ENCODE measurements around the gene C1QL3. TPM values are rescaled to one million over a fixed set of nuclear protein-coding genes. Genes with fewer than 3 reads are reported as not detected.

Gene C1QL3
- not detected for total RNA-seq
- 0.05 TPM for polyA plus RNA-seq
- long read RNA-seq, donor 1: 0 reads
- long read RNA-seq, donor 2: 0 reads
- long read RNA-seq, donor 3: 0 reads
- long read RNA-seq, donor 4: 0 reads
- long read RNA-seq, donor 5: 0 reads
- long read RNA-seq, donor 6: 0 reads
- long read RNA-seq, donor 7: 0 reads
- long read RNA-seq, donor 8: 0 reads
- long read RNA-seq, donor 9: 0 reads
- long read RNA-seq, donor 10: 0 reads

GRCh38 chr10:16521311-16522016, at the start of gene C1QL3:
TSS of gene C1QL3 (minus strand) at chr10:16521879. CDS start at chr10:16521065, 814 bp downstream.
- WGBS: 1% methylated on average over 68 of the region's 68 CpGs
- H3K27ac ChIP-seq (ENCODE audit: low read depth in 1 of 2, low read length in 1 of 2): no peak within 1 kb of the TSS
- H3K4me1 ChIP-seq (ENCODE audit: control insufficient read depth in 2 of 2, insufficient read depth in 2 of 2, low read length in 2 of 2): peaks cover 7 to 13% of the 10 kb centered on the region in 2 donors
- H3K4me3 ChIP-seq (ENCODE audit: low read length in 2 of 2): peak within 1 kb of the TSS; percentile 22 to 49
- H3K9me3 ChIP-seq (ENCODE audit: control insufficient read depth in 2 of 2, insufficient read depth in 1 of 2, low read length in 1 of 2): no peaks in the 10 kb centered on the region
- peak in 2 of 9 donors; percentile 11 to 49 for DNase-seq (ENCODE audit: low read depth in 6 of 9, low spot score in 9 of 9)
- H3K36me3 ChIP-seq (ENCODE audit: control insufficient read depth in 2 of 2, insufficient read depth in 2 of 2, low read length in 1 of 2): no peaks in the 10 kb centered on the region
- peaks cover 27 to 48% of the 10 kb centered on the region in 2 donors for H3K27me3 ChIP-seq (ENCODE audit: control insufficient read depth in 2 of 2, insufficient read depth in 1 of 2, low read length in 1 of 2)

DNA sequence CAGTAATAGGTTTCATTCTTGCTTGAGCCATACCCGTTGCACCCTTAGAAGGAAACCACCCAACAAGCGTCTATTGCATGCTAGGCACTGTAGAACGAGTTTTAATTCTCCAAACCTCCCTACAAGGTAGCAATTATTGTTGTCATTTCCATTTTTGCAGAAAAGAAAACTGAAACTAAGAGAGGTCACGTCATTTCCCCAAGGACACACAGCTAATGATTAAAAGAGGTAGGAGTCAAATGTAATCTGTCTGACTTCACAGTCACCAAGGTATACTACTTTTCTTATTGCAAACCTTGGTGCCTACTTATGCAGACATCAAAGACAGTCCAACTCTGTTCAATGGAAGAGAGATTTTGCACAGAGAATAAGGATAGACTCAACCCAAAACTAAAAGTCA, 49.1 kb upstream of the C1QL3 start:
- no peak for DNase-seq (ENCODE audit: low read depth in 6 of 9, low spot score in 9 of 9)
- H3K9me3 ChIP-seq (ENCODE audit: control insufficient read depth in 2 of 2, insufficient read depth in 1 of 2, low read length in 1 of 2): no peaks in the 10 kb centered on the region
- no peak overlapping the region for H3K27ac ChIP-seq (ENCODE audit: low read depth in 1 of 2, low read length in 1 of 2)
- no peaks in the 10 kb centered on the region for H3K4me1 ChIP-seq (ENCODE audit: control insufficient read depth in 2 of 2, insufficient read depth in 2 of 2, low read length in 2 of 2)
- no peak overlapping the region for H3K4me3 ChIP-seq (ENCODE audit: low read length in 2 of 2)
- H3K27me3 ChIP-seq (ENCODE audit: control insufficient read depth in 2 of 2, insufficient read depth in 1 of 2, low read length in 1 of 2): no peaks in the 10 kb centered on the region
- WGBS: 91% methylated on average over 4 of the region's 4 CpGs
- H3K36me3 ChIP-seq (ENCODE audit: control insufficient read depth in 2 of 2, insufficient read depth in 2 of 2, low read length in 1 of 2): no peaks in the 10 kb centered on the region

DNA sequence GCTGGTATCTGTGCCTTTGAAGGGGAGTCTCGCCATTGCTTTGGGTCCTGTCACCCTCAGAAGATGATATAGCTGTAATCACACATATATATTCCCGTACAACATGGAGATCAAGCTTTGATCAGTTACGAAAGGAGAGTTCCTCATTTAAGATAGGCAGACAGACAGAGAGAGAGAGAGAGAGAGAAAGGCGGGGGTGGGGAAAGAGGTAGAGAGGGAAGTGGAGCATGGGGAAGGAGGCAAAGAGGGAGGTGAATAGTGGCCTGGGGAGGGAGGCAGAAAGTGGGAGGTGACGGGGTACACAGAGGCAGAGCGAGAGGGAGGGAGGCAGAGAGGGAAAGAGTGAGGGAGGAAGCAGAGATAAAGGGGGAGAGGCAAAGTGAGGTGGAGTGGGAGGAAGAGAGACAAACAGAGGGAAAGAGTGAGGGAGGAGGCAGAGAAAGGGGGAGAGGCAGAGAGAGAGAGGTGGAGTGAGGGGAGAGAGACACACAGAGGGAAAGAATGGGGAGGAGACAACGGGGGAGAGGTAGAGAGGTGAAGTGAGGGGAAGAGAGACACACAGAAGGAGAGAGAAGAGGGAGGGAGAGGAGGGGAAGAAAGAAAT, 44.6 kb upstream of the C1QL3 start:
- 66% methylated on average over 7 of the region's 7 CpGs for WGBS

DNA sequence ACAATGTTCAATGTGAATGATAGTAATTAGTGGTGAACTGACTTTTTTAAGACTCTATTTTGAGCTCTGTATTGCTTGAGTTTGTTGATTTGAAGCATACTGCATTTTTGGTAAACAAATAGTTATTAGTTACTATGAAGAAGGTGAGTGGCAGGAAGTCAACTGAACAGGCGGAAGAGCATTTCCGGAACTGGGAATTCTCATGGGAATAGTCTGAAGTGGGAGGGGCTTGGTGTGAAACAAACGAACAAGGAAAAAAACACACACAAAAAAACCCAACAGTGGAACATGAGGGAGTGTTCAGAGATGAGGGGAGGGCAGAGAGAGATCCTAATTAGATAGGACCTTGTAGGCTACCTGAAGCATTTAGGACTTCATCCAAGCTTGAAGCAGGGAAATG, 43.9 kb upstream of the C1QL3 start:
- DNase-seq (ENCODE audit: low read depth in 6 of 9, low spot score in 9 of 9): no peak
- Histone ChIP-seq H3K27me3 (ENCODE audit: control insufficient read depth in 2 of 2, insufficient read depth in 1 of 2, low read length in 1 of 2) (no peaks in the 10 kb centered on the region), H3K9me3 (ENCODE audit: control insufficient read depth in 2 of 2, insufficient read depth in 1 of 2, low read length in 1 of 2) (no peaks in the 10 kb centered on the region), H3K36me3 (ENCODE audit: control insufficient read depth in 2 of 2, insufficient read depth in 2 of 2, low read length in 1 of 2) (no peaks in the 10 kb centered on the region), H3K4me3 (ENCODE audit: low read length in 2 of 2) (no peak overlapping the region), H3K27ac (ENCODE audit: low read depth in 1 of 2, low read length in 1 of 2) (no peak overlapping the region), H3K4me1 (ENCODE audit: control insufficient read depth in 2 of 2, insufficient read depth in 2 of 2, low read length in 2 of 2) (no peaks in the 10 kb centered on the region)
- WGBS: 56% methylated on average over 3 of the region's 3 CpGs

More for the DNA sequence above, 44.6 kb upstream of the C1QL3 start:
- H3K36me3 ChIP-seq (ENCODE audit: control insufficient read depth in 2 of 2, insufficient read depth in 2 of 2, low read length in 1 of 2): no peaks in the 10 kb centered on the region
- no peaks in the 10 kb centered on the region for H3K4me1 ChIP-seq (ENCODE audit: control insufficient read depth in 2 of 2, insufficient read depth in 2 of 2, low read length in 2 of 2)
- no peaks in the 10 kb centered on the region for H3K9me3 ChIP-seq (ENCODE audit: control insufficient read depth in 2 of 2, insufficient read depth in 1 of 2, low read length in 1 of 2)
- no peak overlapping the region for H3K4me3 ChIP-seq (ENCODE audit: low read length in 2 of 2)
- H3K27ac ChIP-seq (ENCODE audit: low read depth in 1 of 2, low read length in 1 of 2): no peak overlapping the region
- H3K27me3 ChIP-seq (ENCODE audit: control insufficient read depth in 2 of 2, insufficient read depth in 1 of 2, low read length in 1 of 2): no peaks in the 10 kb centered on the region
- no peak for DNase-seq (ENCODE audit: low read depth in 6 of 9, low spot score in 9 of 9)

DNA sequence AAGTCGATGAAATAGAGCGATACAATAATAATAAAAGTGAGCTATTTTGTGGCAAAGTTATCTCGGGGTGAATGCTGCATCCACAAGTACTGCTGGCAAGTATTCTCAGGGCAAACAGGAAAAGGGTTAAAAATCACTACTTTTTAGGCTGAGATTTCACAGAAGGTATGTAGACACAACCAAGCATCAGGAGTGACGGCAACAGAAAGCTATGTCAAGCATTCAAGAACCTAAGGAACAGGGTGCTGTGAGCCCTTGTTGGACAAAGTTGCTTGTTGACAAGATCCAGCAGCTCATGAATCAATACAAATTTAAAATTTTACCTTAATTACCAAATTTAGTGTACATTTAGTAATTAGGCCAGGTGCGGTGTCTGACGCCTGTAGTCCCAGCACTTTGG, 41.2 kb upstream of the C1QL3 start:
- 95% methylated on average over 6 of the region's 6 CpGs for WGBS
- no peak for DNase-seq (ENCODE audit: low read depth in 6 of 9, low spot score in 9 of 9)
- no peaks in the 10 kb centered on the region for H3K4me1 ChIP-seq (ENCODE audit: control insufficient read depth in 2 of 2, insufficient read depth in 2 of 2, low read length in 2 of 2)
- no peak overlapping the region for H3K27ac ChIP-seq (ENCODE audit: low read depth in 1 of 2, low read length in 1 of 2)
- no peaks in the 10 kb centered on the region for H3K27me3 ChIP-seq (ENCODE audit: control insufficient read depth in 2 of 2, insufficient read depth in 1 of 2, low read length in 1 of 2)
- no peaks in the 10 kb centered on the region for H3K36me3 ChIP-seq (ENCODE audit: control insufficient read depth in 2 of 2, insufficient read depth in 2 of 2, low read length in 1 of 2)
- H3K9me3 ChIP-seq (ENCODE audit: control insufficient read depth in 2 of 2, insufficient read depth in 1 of 2, low read length in 1 of 2): no peaks in the 10 kb centered on the region
- H3K4me3 ChIP-seq (ENCODE audit: low read length in 2 of 2): no peak overlapping the region

DNA sequence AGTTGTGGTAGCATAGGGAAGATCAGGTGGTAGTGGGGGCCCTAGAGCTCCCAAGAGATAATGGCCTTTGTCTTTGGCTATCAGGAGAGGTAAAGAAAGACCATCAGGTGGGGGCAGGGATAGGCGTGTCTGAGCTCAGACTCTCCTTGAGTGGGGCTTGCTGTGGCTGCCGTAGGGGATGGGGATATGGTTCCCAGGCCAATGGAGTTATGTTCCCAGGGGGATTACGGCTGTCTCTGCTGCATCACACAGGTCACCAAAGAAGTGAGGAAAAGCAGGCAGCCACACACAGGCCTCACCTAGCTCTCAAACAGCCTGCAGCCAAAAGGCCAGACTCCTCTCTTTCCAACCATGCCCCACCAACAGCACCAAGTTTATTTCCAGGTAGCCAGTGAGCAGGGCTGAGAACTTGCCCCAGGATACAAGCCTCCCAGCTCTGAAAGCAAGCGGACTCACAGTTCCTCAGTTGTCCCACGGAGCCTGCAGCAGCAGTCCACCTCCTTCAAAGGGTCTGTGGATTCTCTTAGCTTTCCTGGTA, 37.6 kb upstream of the C1QL3 start:
- Histone ChIP-seq H3K4me3 (ENCODE audit: low read length in 2 of 2) (no peak overlapping the region), H3K4me1 (ENCODE audit: control insufficient read depth in 2 of 2, insufficient read depth in 2 of 2, low read length in 2 of 2) (no peaks in the 10 kb centered on the region), H3K27me3 (ENCODE audit: control insufficient read depth in 2 of 2, insufficient read depth in 1 of 2, low read length in 1 of 2) (no peaks in the 10 kb centered on the region), H3K27ac (ENCODE audit: low read depth in 1 of 2, low read length in 1 of 2) (no peak overlapping the region), H3K9me3 (ENCODE audit: control insufficient read depth in 2 of 2, insufficient read depth in 1 of 2, low read length in 1 of 2) (no peaks in the 10 kb centered on the region), H3K36me3 (ENCODE audit: control insufficient read depth in 2 of 2, insufficient read depth in 2 of 2, low read length in 1 of 2) (no peaks in the 10 kb centered on the region)
- DNase-seq (ENCODE audit: low read depth in 6 of 9, low spot score in 9 of 9): no peak
- 91% methylated on average over 5 of the region's 5 CpGs for WGBS

DNA sequence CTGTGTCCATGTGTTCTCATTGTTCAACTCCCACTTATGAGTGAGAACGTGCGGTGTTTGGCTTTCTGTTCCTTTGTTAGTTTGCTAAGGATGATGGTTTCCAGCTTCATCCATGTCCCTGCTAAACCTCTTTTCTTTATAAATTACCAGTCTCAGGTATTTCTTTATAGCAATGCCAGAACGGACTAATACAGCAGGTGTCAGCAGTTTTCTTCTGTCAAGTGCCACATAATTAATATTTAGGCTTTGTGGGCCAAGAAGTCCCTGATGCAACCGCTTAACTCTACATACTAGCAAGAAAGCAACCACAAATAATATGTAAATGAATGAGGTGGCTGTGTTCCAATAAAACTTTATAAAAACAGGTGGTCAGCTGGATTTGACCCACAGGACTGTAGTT, 26.3 kb upstream of the C1QL3 start:
- H3K4me3 ChIP-seq (ENCODE audit: low read length in 2 of 2): no peak overlapping the region
- DNase-seq (ENCODE audit: low read depth in 6 of 9, low spot score in 9 of 9): no peak
- WGBS: 95% methylated on average over 4 of the region's 4 CpGs
- no peaks in the 10 kb centered on the region for H3K4me1 ChIP-seq (ENCODE audit: control insufficient read depth in 2 of 2, insufficient read depth in 2 of 2, low read length in 2 of 2)
- no peaks in the 10 kb centered on the region for H3K9me3 ChIP-seq (ENCODE audit: control insufficient read depth in 2 of 2, insufficient read depth in 1 of 2, low read length in 1 of 2)
- no peaks in the 10 kb centered on the region for H3K27me3 ChIP-seq (ENCODE audit: control insufficient read depth in 2 of 2, insufficient read depth in 1 of 2, low read length in 1 of 2)
- no peaks in the 10 kb centered on the region for H3K36me3 ChIP-seq (ENCODE audit: control insufficient read depth in 2 of 2, insufficient read depth in 2 of 2, low read length in 1 of 2)
- no peak overlapping the region for H3K27ac ChIP-seq (ENCODE audit: low read depth in 1 of 2, low read length in 1 of 2)

GRCh38 chr10:16545116-16545736, 23.5 kb upstream of the C1QL3 start:
- Histone ChIP-seq H3K27ac (ENCODE audit: low read depth in 1 of 2, low read length in 1 of 2) (no peak overlapping the region), H3K4me3 (ENCODE audit: low read length in 2 of 2) (no peak overlapping the region), H3K36me3 (ENCODE audit: control insufficient read depth in 2 of 2, insufficient read depth in 2 of 2, low read length in 1 of 2) (no peaks in the 10 kb centered on the region), H3K4me1 (ENCODE audit: control insufficient read depth in 2 of 2, insufficient read depth in 2 of 2, low read length in 2 of 2) (no peaks in the 10 kb centered on the region), H3K27me3 (ENCODE audit: control insufficient read depth in 2 of 2, insufficient read depth in 1 of 2, low read length in 1 of 2) (no peaks in the 10 kb centered on the region), H3K9me3 (ENCODE audit: control insufficient read depth in 2 of 2, insufficient read depth in 1 of 2, low read length in 1 of 2) (no peaks in the 10 kb centered on the region)
- 34% methylated on average over 7 of the region's 7 CpGs for WGBS
- peak in 4 of 9 donors; percentile 4 to 36 (median 18) for DNase-seq (ENCODE audit: low read depth in 6 of 9, low spot score in 9 of 9)

DNA sequence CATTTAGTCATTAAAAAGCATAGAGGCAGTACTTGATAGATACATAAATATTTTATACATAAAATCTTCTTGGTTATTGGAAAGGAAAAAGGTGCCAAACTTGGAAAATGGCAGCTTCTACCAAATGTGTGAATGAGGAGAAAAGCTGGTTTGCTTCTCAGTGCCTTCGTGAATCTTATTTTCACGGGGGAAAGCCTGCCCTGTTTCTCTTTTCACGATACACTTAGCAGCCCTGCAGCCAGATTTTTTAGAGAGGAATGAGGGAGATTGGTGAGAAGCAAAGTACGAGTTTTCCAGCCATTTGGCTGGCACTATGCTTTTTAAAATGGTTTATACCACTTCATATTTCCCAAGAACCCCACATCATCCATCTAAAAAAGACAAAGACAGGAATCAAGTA, 22.9 kb upstream of the C1QL3 start:
- H3K4me1 ChIP-seq (ENCODE audit: control insufficient read depth in 2 of 2, insufficient read depth in 2 of 2, low read length in 2 of 2): no peaks in the 10 kb centered on the region
- WGBS: 91% methylated on average over 4 of the region's 4 CpGs
- no peak overlapping the region for H3K4me3 ChIP-seq (ENCODE audit: low read length in 2 of 2)
- H3K9me3 ChIP-seq (ENCODE audit: control insufficient read depth in 2 of 2, insufficient read depth in 1 of 2, low read length in 1 of 2): no peaks in the 10 kb centered on the region
- no peak overlapping the region for H3K27ac ChIP-seq (ENCODE audit: low read depth in 1 of 2, low read length in 1 of 2)
- DNase-seq (ENCODE audit: low read depth in 6 of 9, low spot score in 9 of 9): no peak
- H3K36me3 ChIP-seq (ENCODE audit: control insufficient read depth in 2 of 2, insufficient read depth in 2 of 2, low read length in 1 of 2): no peaks in the 10 kb centered on the region
- H3K27me3 ChIP-seq (ENCODE audit: control insufficient read depth in 2 of 2, insufficient read depth in 1 of 2, low read length in 1 of 2): no peaks in the 10 kb centered on the region

Data from thymus (tissue), 14 donors.